Fibroblast of lung (primary cell): ENCODE data around the gene FGF1.

Experiments
- CTCF ChIP-seq, 2 donors: IDR thresholded peaks in 1 of 2; conservative IDR thresholded peaks in 1 of 2; 1 replicate in 1 of 2; 2 replicates in 1 of 2; pipeline ENCODE4 v1.5.1; 2011 to 2012; ENCODE audit warnings: low read length in 2 of 2, control low read depth in 1 of 2, inconsistent platforms in 1 of 2, low read depth in 1 of 2, mild to moderate bottlenecking in 1 of 2
- EZH2 ChIP-seq: IDR thresholded peaks from 2 replicates; pipeline ENCODE4 v1.5.1; 2012; ENCODE audit warnings: low read length, control low read depth, mild to moderate bottlenecking; ENCODE audit errors: missing control alignments

GRCh38 chr5:142608081-142608480 lies 77.8 kb downstream of the FGF1 start:
- no peak for TF ChIP-seq CTCF (conservative IDR thresholded peaks at IDR 0.05 in 1 of 2, IDR thresholded peaks at IDR 0.05 in 1 of 2; ENCODE audit: low read depth in 1 of 2, low read length in 2 of 2)
- TF ChIP-seq EZH2: no peak
